BE2C (cell line): ENCODE measurements around the gene ZBTB46.
A peak's percentile ranks its signal among the peaks of the same experiment; 100 is the strongest.

Source experiments
- DNase-seq: peaks from one replicate; pipeline ENCODE4 v3.0.0-alpha.2; 2020
- H3K27me3 ChIP-seq: fragments of 250-450 bp; sonication (Bioruptor Pico); 2 replicates; pipeline ENCODE4 v1.5.1; 2020; ENCODE audit warnings: mild to moderate bottlenecking
- H3K36me3 ChIP-seq: fragments of 250-450 bp; sonication (Bioruptor Pico); 2 replicates; pipeline ENCODE4 v1.5.1; 2020; ENCODE audit warnings: mild to moderate bottlenecking
- H3K4me1 ChIP-seq: fragments of 250-450 bp; sonication (Bioruptor Pico); 2 replicates; pipeline ENCODE4 v1.5.1; 2020
- H3K4me3 ChIP-seq: 2 replicates; pipeline ENCODE4 v1.5.1; 2011; ENCODE audit warnings: low read depth, low read length
- H3K9me3 ChIP-seq: fragments of 250-450 bp; sonication (Bioruptor Pico); 2 replicates; pipeline ENCODE4 v1.5.1; 2020
- TF ChIP-seq, protein P1 (sequence below): IDR thresholded peaks from 2 replicates; pipeline ENCODE4 v1.5.1; 2012; ENCODE audit warnings: mild to moderate bottlenecking, low read depth, low read length

ZBTB46 gene

DNA sequence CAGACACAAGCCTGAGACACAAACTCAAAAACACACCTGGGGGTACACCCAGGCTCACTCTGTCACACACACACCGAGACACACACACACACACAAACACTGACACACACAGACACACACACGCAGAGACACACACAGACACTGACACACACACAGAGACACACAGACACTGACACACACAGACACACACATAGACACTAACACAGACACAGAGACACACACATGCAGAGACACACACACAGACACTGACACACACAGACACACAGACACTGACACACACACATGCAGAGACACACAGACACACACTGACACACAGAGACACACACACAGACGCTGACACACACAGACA is 15.8 kb upstream of the ZBTB46 start:
- Histone ChIP-seq H3K36me3 (no peaks in the 10 kb centered on the region), H3K27me3 (no peaks in the 10 kb centered on the region), H3K4me1 (peaks cover 11% of the 10 kb centered on the region), H3K9me3 (no peaks in the 10 kb centered on the region), H3K4me3 (no peak overlapping the region)
- no peak for DNase-seq
- TF ChIP-seq, protein P1, sequence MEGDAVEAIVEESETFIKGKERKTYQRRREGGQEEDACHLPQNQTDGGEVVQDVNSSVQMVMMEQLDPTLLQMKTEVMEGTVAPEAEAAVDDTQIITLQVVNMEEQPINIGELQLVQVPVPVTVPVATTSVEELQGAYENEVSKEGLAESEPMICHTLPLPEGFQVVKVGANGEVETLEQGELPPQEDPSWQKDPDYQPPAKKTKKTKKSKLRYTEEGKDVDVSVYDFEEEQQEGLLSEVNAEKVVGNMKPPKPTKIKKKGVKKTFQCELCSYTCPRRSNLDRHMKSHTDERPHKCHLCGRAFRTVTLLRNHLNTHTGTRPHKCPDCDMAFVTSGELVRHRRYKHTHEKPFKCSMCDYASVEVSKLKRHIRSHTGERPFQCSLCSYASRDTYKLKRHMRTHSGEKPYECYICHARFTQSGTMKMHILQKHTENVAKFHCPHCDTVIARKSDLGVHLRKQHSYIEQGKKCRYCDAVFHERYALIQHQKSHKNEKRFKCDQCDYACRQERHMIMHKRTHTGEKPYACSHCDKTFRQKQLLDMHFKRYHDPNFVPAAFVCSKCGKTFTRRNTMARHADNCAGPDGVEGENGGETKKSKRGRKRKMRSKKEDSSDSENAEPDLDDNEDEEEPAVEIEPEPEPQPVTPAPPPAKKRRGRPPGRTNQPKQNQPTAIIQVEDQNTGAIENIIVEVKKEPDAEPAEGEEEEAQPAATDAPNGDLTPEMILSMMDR = no peak

DNA sequence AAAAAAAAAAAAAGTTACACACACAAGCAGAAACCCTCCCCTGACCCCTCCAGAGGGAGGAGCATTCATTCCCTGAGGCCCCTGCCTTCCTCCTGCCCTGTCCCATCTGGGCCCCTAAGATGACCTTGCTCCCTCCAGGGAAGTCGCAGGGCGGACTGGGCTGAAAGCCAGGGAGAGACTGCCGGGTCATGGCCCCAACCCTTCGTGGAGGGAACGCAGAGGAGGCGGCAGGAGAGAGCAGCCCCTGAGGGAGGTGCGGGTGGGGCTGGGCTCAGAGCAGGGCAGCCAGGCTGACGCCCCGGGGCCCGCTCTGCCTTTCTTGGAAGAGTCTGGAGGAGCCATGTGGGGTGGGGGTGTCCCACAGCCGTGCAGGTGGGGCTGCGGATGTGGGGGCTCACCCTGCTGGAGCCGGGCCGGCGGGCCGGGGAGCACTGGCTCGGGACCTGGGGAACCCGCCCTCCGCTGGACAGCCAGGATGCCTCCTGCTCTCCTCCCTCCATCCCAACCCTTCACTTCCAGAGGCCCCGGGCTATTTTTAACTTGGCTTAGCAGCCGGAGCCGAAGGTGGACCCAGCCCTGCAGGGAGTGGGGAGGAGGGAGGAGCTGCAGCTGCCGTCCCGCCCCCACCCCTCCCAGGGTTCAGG is 15.2 kb upstream of the ZBTB46 start:
- DNase-seq = peak; percentile 54
- no peaks in the 10 kb centered on the region for H3K27me3 ChIP-seq
- H3K4me3 ChIP-seq = peak overlapping the region; percentile 38
- TF ChIP-seq, protein P1 = no peak
- peaks cover 11% of the 10 kb centered on the region for H3K4me1 ChIP-seq
- no peaks in the 10 kb centered on the region for H3K9me3 ChIP-seq
- H3K36me3 ChIP-seq = no peaks in the 10 kb centered on the region

DNA sequence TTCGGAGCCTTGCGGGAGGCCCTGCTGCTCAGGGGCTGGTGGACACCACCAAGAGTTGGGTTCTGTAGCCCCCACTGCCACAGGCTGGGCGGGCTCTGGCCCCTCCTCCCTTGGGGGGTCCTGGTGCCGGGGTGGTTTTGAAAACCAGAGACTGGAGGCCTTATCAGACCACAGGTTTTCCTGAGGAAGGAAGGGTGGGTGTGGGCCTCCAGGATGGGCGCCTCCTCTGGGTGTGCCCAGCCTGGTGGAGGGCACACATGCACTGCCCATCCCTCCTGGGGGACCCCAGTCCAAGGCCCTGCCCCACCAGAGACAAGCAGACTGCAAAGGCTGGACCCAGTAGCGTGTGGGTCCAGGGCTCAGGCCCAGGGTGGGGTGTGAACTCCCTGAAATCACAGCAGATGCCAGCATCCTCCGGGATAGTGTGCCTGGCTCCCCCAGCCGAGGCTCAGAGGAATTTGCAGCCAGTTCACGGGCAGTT is 13.5 kb upstream of the ZBTB46 start:
- TF ChIP-seq, protein P1 = no peak
- Histone ChIP-seq H3K27me3 (no peaks in the 10 kb centered on the region), H3K4me3 (no peak overlapping the region), H3K4me1 (peaks cover 11% of the 10 kb centered on the region), H3K9me3 (no peaks in the 10 kb centered on the region), H3K36me3 (no peaks in the 10 kb centered on the region)
- no peak for DNase-seq

DNA sequence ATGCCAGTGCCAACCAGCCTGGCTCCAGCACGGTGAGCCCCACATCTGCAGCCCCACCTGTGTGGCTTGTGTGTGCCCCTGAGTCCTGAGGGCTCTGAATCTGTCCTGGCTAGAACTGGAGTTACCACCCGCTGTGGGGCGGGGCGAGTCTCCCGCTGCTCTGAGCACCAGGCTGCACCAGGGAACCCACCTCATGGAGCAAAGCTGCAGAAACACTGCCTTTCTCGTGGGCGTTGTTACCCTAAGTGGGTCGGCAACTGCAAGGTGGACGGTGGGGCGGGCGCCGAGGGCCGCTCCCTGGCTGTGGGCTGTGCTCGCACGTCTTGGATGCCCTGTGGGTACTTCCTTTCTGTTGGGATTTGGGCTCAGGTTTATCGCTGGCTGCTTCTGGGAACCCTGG is 12.7 kb upstream of the ZBTB46 start:
- Histone ChIP-seq H3K4me3 (no peak overlapping the region), H3K36me3 (no peaks in the 10 kb centered on the region), H3K4me1 (peaks cover 11% of the 10 kb centered on the region), H3K27me3 (no peaks in the 10 kb centered on the region), H3K9me3 (no peaks in the 10 kb centered on the region)
- TF ChIP-seq, protein P1 = no peak
- DNase-seq = no peak

DNA sequence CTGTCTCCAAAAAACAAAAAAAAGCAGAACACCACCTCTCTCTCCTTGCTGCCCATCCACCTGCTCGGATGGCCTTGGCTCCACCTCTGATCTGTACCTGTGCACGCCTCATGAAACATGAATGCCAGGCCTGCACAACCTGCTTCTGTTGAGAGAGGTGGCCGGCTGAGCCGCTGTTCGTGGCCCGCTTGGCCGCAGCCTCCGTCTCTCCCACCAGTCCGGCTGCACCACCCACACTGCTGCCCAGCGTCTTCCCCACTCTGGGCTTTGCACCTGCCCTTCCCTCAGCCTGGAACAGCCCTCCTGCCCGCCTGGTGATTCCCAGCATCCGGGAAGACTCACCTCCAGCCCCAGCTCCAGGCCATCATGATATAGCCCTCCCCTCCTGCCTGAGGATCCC is 12.2 kb upstream of the ZBTB46 start:
- Histone ChIP-seq H3K4me1 (peaks cover 11% of the 10 kb centered on the region), H3K9me3 (no peaks in the 10 kb centered on the region), H3K27me3 (no peaks in the 10 kb centered on the region), H3K4me3 (no peak overlapping the region), H3K36me3 (no peaks in the 10 kb centered on the region)
- TF ChIP-seq, protein P1 = no peak
- DNase-seq = no peak

DNA sequence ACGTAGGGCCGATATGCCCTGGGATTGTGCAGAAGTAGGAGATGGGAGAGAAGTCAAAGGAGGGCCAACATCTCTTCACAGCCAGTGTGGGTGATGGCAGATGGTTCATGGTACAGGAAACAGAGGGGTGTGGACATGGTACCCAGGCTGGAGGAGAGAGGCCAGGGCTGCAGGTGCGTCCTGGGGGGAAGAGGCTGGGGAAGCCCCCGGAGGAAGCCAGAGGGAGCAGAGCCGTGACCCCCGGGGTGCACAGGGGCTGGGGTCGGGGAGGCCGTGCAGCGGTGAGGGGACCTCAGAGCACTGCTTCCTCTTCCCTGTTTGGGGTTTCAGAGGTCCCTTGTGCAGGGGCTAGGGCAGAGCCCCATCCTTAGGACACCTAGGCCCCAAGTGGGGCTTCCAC is 11.2 kb upstream of the ZBTB46 start:
- Histone ChIP-seq H3K9me3 (no peaks in the 10 kb centered on the region), H3K36me3 (no peaks in the 10 kb centered on the region), H3K4me3 (no peak overlapping the region), H3K27me3 (no peaks in the 10 kb centered on the region), H3K4me1 (peaks cover 11% of the 10 kb centered on the region)
- TF ChIP-seq, protein P1 = no peak
- DNase-seq = no peak
